Pulmonary artery endothelial cell (primary cell): Measurements from ENCODE around the gene MMP19. TPM values are rescaled to one million over a fixed set of nuclear protein-coding genes. Genes with fewer than 3 reads are reported as not detected.

Source experiments
- DNase-seq: peaks from one replicate; pipeline ENCODE4 v3.0.0-alpha.2; 2011; ENCODE audit warnings: low read depth, low spot score
- total RNA-seq: library from RNA; depleted of rRNA; stranded (reverse); fragments of >200 nt; gene quantifications from 2 replicates; pipeline ENCODE4 v1.2.3, GENCODE V29; 2014

The MMP19 gene
- total RNA-seq, 1 donor from 2014 or later, result 0.46 TPM

DNA sequence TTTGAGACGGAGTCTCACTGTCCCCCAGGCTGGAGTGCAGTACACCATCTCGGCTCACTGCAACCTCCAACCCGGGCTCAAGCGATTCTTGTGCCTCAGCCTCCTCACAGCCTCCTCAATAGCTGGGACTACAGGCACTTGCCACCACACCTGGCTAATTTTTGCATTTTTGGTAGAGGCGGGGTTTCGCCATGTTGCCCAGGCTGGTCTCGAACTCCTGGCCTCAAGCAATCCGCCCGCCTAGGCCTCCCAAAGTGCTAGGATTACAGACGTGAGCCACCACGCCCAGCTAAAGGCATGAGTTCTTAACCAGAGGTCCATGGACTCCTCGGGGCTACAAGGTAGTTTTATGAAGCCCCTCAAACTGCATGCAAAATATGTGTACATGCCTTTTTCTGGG lies 27.3 kb downstream of the MMP19 start:
- DNase-seq, result no peak

DNA sequence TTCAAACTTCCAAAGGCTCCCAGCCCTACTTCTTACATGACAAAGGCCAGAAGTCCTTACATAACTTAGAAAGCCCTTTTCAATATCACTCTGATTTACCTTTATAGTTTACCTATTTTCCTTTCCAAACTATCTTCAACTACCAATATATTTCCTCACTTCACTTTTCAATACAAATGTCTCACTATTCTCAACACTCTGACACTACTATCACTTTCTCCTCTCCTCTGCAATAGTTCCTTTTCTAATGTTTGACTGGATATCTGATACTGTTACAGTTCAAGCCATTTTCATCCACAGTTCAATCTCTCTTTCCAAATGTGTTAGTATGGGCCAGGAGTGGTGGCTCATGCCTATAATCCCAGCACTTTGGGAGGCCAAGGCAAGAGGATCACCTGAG lies 28.5 kb downstream of the MMP19 start:
- no peak for DNase-seq

DNA sequence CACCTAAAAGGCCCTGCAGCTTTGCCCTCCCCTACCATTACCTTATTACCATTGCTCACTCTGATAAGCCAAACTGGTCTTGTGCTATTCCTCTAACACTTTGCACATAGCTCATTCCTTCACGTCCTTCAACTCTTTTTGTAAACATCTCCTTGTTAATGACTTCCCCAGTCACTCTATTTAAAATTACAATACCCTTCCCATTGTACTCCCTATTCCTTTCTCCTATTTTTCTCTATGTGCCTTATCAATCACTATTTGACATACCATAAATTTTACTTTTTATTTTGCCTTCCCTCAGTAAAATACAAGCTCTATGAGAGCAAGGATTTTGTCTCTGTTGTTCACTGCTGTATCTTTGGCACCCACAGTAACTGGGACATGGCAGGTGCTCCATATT lies 30.6 kb downstream of the MMP19 start:
- no peak for DNase-seq

DNA sequence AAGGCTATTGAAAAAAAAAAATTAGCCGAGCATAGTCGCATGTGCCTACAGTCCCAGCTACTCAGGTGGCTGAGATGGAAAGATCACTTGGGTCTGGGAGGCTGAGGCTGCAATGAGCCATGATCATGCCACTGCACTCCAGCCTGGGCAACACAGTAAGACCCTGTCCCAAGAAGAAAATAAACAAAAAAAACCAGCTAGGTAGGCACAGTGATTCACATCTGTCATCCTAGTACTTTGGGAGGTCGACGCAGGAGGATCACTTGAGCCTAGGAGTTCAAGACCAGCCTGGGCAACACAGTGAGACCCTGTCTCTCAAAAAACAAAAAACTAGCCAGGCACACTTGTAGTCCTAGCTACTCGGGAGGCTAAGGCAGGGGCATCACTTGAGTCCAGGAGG lies 33.5 kb downstream of the MMP19 start:
- no peak for DNase-seq

DNA sequence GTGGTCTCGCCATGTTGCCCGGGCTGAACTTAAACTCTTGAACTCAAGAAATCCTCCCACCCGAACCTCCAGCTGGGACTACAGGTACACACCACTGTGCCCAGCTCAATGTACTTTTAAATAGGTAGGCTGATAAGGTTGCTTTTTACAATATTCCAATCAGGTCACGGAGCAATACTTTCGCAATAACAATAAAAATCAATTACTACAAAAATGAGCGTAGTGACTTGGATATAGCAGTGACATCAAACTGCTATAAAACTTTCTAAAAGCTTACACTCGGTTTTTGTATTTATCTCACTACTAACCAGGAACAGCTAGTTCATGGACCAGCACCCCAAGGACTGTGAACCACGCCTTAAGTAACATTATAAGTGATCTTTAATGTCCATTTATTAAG lies 35.8 kb downstream of the MMP19 start:
- DNase-seq, result no peak

DNA sequence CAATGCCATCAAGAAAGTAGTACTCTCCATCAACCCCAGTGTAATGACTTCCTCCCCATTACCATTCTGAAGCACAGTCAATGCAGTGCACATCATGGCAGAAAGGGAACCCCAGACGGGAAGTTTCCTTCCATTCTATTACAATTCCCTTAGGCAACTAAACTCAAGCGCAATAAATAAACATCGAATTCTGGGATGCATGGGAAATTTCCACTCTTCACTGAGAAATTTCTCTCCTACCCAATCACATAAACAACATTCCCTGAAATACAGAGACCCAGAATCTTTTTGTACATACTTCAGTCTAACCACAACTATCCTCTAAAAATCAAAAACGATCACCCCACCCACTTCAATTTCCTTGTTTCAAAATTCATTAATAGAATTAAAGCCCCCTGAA lies 45.2 kb downstream of the MMP19 start:
- DNase-seq, result no peak

DNA sequence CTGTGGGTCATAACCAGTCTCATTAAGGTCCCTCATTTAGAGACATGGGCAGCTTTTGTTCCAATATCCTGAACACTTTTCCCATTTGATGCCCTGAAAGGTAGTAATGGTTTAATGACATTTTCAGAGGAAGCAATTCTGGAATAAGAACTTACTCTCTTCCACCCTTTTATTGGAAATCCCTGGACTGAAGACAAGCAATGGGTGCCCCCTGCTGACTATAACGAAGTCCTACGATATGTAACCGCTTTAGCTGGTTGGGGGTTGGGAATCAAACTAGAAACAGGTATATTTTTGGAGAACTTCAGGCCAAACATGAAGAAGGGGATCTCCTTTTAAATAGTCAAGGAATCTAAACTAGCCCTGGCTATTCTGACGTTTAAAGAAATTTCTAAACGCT lies 45.7 kb downstream of the MMP19 start:
- DNase-seq, result no peak

DNA sequence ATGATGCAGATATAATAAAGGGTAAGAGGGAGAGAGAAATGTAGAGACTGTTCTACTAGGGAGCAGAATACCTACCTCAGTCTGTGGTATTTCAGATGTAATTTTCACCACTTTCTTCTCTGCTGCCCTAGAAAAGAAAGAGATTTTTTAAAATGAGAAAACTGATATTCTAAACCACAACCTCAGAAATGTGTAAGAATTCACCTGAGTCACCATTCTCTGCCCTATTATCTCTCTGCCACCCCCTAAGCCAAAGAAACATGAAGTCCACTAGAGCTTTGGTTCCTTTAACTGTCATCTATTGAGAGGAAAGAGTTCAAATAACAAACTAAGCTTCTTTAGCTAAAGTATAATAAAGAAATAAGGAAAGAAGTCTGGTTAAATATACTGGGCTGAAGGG lies 46.8 kb downstream of the MMP19 start:
- no peak for DNase-seq

DNA sequence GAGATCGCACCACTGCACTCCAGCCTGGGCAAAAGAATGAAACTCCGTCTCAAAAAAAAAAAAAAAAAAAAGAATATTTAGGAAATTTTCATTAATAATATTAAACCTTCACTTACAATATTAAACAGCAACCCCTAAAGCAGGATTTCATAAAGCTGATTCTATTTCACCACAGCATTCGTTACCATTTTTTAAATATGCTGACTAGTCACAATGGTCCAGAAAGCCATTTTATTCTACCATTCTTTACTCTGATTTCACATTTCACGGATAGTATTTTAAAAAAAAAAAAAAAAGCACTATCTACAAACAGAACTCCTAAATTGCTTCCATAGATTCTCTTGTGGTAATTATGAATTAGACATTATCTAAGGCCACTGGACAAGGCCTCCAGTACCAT lies 52.8 kb downstream of the MMP19 start:
- no peak for DNase-seq

DNA sequence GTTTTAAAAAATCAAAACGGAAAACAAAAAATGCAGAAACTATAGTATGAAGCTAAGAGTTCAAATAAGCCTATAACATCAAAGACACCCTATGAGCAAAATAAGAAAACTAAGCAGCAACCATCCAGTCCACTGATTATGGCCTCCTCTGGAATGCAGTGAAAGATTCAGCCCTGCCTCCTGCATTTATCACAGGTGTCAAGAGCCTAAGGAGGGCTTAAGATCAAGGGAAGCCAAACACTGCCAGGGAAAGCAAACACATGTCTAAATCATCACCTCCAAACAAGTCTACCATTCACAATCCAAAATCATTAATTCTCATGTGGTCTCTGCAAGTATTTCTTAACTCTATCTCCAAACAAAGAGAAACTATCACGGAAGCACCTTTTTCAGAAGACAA lies 53.6 kb downstream of the MMP19 start:
- DNase-seq, result no peak

DNA sequence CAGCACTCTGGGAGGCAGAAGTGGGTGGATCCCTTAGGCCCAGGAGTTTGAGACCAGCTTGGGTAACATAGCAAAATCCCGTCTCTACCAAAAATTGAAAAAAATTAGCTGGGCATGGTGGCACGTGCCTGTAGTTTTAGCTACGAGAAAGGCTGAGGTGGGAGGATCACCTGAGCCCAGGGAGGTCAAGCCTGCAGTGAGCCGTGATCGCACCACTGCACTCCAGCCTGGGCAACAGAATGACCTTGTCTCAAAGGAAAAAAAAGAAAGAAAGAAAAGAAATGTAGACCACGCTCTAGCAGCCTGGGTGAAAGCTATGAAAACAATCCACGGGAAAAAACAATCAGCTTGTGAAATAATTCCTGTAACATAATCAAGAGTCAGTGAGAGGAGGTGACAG lies 54.2 kb downstream of the MMP19 start:
- DNase-seq, result no peak

Other genes with a start within 250 kb of the MMP19 start
- not detected in 2 replicates for gene OR10P1, start 206.0 kb downstream of the MMP19 start, total RNA-seq
- gene ITGA7, start 135.0 kb downstream of the MMP19 start, total RNA-seq, result 0.04 and 0.20 TPM in 2 replicates
- gene BLOC1S1, start 126.9 kb downstream of the MMP19 start, total RNA-seq, result 53.6 and 62.4 TPM in 2 replicates
- 0.63 and 0.79 TPM in 2 replicates for gene RDH5, start 122.5 kb downstream of the MMP19 start, total RNA-seq
- gene CD63, start 113.9 kb downstream of the MMP19 start, total RNA-seq, result 1,224 and 1,479 TPM in 2 replicates
- gene GDF11, start 99.8 kb downstream of the MMP19 start, total RNA-seq, result 3.6 and 5.1 TPM in 2 replicates
- gene SARNP, start 25.2 kb downstream of the MMP19 start, total RNA-seq, result 110 and 137 TPM in 2 replicates
- gene ORMDL2, start 24.9 kb downstream of the MMP19 start, total RNA-seq, result 30.9 and 38.2 TPM in 2 replicates
- 64.8 and 75.2 TPM in 2 replicates for gene DNAJC14, start 13.3 kb downstream of the MMP19 start, total RNA-seq
- gene PYM1, start 85.0 kb upstream of the MMP19 start, total RNA-seq, result 25.1 and 32.0 TPM in 2 replicates
- 32.3 and 36.0 TPM in 2 replicates for gene DGKA, start 88.2 kb upstream of the MMP19 start, total RNA-seq
- 0.33 and 0.42 TPM in 2 replicates for gene PMEL, start 123.1 kb upstream of the MMP19 start, total RNA-seq
- 29.5 and 55.0 TPM in 2 replicates for gene CDK2, start 123.9 kb upstream of the MMP19 start, total RNA-seq
- 35.2 and 45.7 TPM in 2 replicates for gene RAB5B, start 131.1 kb upstream of the MMP19 start, total RNA-seq
- 13.8 and 23.2 TPM in 2 replicates for gene SUOX, start 154.3 kb upstream of the MMP19 start, total RNA-seq
- 0.46 and 0.86 TPM in 2 replicates for gene IKZF4, start 178.1 kb upstream of the MMP19 start, total RNA-seq
- gene RPS26, start 199.0 kb upstream of the MMP19 start, total RNA-seq, result 94.9 and 101 TPM in 2 replicates
- gene ERBB3, start 237.2 kb upstream of the MMP19 start, total RNA-seq, result 0.07 and 0.11 TPM in 2 replicates